ENCODE measurements around the gene SH3D19. TPM values are rescaled to one million over a fixed set of nuclear protein-coding genes. Genes with fewer than 3 reads are reported as not detected.

Gene SH3D19
- total RNA-seq, 1 experiment from 2014 or later: 29.7 TPM

- Histone ChIP-seq H2BK20ac (ENCODE audit: low read depth, low read length, poor library complexity, severe bottlenecking) (no peak overlapping the region), H2AK5ac (ENCODE audit: insufficient read length, low read length) (no peak overlapping the region), H3K18ac (ENCODE audit: insufficient read length, low read depth, low read length) (no peak overlapping the region), H3K23ac (ENCODE audit: insufficient read length, low read depth, low read length) (no peak overlapping the region), H2BK15ac (ENCODE audit: low read depth, low read length) (no peak overlapping the region), H2BK120ac (ENCODE audit: low read depth, low read length, poor library complexity, severe bottlenecking) (no peak overlapping the region), H3K27ac (ENCODE audit: insufficient read length, low read depth, low read length) (no peak overlapping the region), H2AFZ (ENCODE audit: low read length) (no peak overlapping the region), H4K91ac (ENCODE audit: insufficient read length, low read depth, low read length) (no peak overlapping the region), H3K27me3 (ENCODE audit: insufficient read depth, low read length) (no peaks in the 10 kb centered on the region), H4K20me1 (ENCODE audit: control insufficient read depth, insufficient read depth, insufficient read length) (peaks cover 2% of the 10 kb centered on the region), H4K5ac (ENCODE audit: insufficient read length, low read depth, low read length) (no peak overlapping the region), H3K14ac (ENCODE audit: insufficient read depth, low read length) (no peak overlapping the region), H3K23me2 (ENCODE audit: insufficient read length, low read depth, low read length, poor library complexity, severe bottlenecking) (no peaks in the 10 kb centered on the region), H3T11ph (ENCODE audit: low read length) (no peak overlapping the region), H2BK12ac (ENCODE audit: insufficient read length, low read depth, low read length) (no peak overlapping the region), H3K56ac (ENCODE audit: insufficient read length, low read depth, low read length) (no peak overlapping the region), H3K9ac (ENCODE audit: extremely low read depth, insufficient read length, low read length) (no peak overlapping the region), H3K9me3 (ENCODE audit: control insufficient read depth, low read depth, low read length) (no peaks in the 10 kb centered on the region), H3K79me1 (ENCODE audit: insufficient read depth, low read depth, low read length, poor library complexity, severe bottlenecking) (no peaks in the 10 kb centered on the region), H3K4me1 (ENCODE audit: insufficient read depth, low read length) (no peaks in the 10 kb centered on the region), H3K4me2 (ENCODE audit: insufficient read depth, insufficient read length, low read length) (no peak overlapping the region), H3K79me2 (ENCODE audit: insufficient read depth, low read length) (no peaks in the 10 kb centered on the region), H3K4ac (ENCODE audit: low read depth, low read length) (no peak overlapping the region), H4K8ac (replicated peaks; ENCODE audit: insufficient read length, low read depth, low read length) (no peak overlapping the region), H2BK5ac (ENCODE audit: insufficient read length, low read length) (no peak overlapping the region)
- Mint-ChIP-seq H3K9me3 (no peaks in the 10 kb centered on the region), H3K27ac (no peak overlapping the region), H3K27me3 (ENCODE audit: low read depth) (no peaks in the 10 kb centered on the region), H3K36me3 (ENCODE audit: insufficient read depth in 1 of 3, low read depth in 3 of 3) (no peaks in the 10 kb centered on the region; a peak in 2 of 7 replicates), H3K4me3 (no peak overlapping the region), H3K4me1 (peaks cover 5 to 10% of the 10 kb centered on the region in 2 experiments; a peak in 3 of 4 replicates)
- no CpG with 5 or more reads among the region's 3 CpGs for WGBS (ENCODE audit: extremely low coverage, insufficient read length, low lambda C conversion rate)
- no peak for DNase-seq
- TF ChIP-seq, protein P1, sequence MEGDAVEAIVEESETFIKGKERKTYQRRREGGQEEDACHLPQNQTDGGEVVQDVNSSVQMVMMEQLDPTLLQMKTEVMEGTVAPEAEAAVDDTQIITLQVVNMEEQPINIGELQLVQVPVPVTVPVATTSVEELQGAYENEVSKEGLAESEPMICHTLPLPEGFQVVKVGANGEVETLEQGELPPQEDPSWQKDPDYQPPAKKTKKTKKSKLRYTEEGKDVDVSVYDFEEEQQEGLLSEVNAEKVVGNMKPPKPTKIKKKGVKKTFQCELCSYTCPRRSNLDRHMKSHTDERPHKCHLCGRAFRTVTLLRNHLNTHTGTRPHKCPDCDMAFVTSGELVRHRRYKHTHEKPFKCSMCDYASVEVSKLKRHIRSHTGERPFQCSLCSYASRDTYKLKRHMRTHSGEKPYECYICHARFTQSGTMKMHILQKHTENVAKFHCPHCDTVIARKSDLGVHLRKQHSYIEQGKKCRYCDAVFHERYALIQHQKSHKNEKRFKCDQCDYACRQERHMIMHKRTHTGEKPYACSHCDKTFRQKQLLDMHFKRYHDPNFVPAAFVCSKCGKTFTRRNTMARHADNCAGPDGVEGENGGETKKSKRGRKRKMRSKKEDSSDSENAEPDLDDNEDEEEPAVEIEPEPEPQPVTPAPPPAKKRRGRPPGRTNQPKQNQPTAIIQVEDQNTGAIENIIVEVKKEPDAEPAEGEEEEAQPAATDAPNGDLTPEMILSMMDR (conservative IDR thresholded peaks at IDR 0.05): no peak
These were observed 32.9 kb upstream of the SH3D19 start for GRCh38 chr4:151358266-151358665.

All from H9 (cell line).